Astrocyte (in vitro differentiated cells and primary cell): ENCODE data around the gene PARP8. TPM values are rescaled to one million over a fixed set of nuclear protein-coding genes. Genes with fewer than 3 reads are reported as not detected.

Experiments
- DNase-seq: peaks from one replicate; pipeline ENCODE4 v3.0.0-alpha.2; 2010; ENCODE audit warnings: low read depth
- FAIRE-seq: peaks from 2 replicates; lab custom pipeline; 2011; peaks lifted over from hg19 to GRCh38; lab: Jason Lieb, UNC
- H2AFZ ChIP-seq: 2 replicates; pipeline ENCODE4 v1.6.0; 2012; ENCODE audit warnings: low read depth, low read length, inconsistent platforms
- H3K27ac ChIP-seq: 2 replicates; pipeline ENCODE4 v1.5.1; 2011; ENCODE audit warnings: low read depth, low read length, inconsistent platforms
- H3K27me3 ChIP-seq: 2 replicates; pipeline ENCODE4 v1.6.0; 2011; ENCODE audit warnings: low read length, inconsistent platforms; ENCODE audit not compliant: insufficient read depth
- H3K36me3 ChIP-seq: 2 replicates; pipeline ENCODE4 v1.5.1; 2011; ENCODE audit warnings: low read length, inconsistent platforms; ENCODE audit not compliant: insufficient read depth
- H3K4me1 ChIP-seq: 2 replicates; pipeline ENCODE4 v1.5.1; 2011; ENCODE audit warnings: low read length, inconsistent platforms; ENCODE audit not compliant: insufficient read depth
- H3K4me2 ChIP-seq: 2 replicates; pipeline ENCODE4 v1.6.0; 2012; ENCODE audit warnings: low read length, inconsistent platforms
- H3K4me3 ChIP-seq: 2 replicates; pipeline ENCODE4 v1.5.1; 2011; ENCODE audit warnings: low read depth, mild to moderate bottlenecking, low read length, inconsistent platforms; ENCODE audit not compliant: insufficient read depth
- H3K79me2 ChIP-seq: 2 replicates; pipeline ENCODE4 v1.6.0; 2012; ENCODE audit warnings: mild to moderate bottlenecking, low read length, inconsistent platforms; ENCODE audit not compliant: insufficient read depth
- H3K9ac ChIP-seq: 2 replicates; pipeline ENCODE4 v1.6.0; 2012; ENCODE audit warnings: mild to moderate bottlenecking, low read length, inconsistent platforms
- H3K9me3 ChIP-seq: 2 replicates; pipeline ENCODE4 v1.5.1; 2012; ENCODE audit warnings: low read depth, mild to moderate bottlenecking, low read length, inconsistent platforms; ENCODE audit not compliant: insufficient read depth
- H4K20me1 ChIP-seq: 2 replicates; pipeline ENCODE4 v1.6.0; 2012; ENCODE audit warnings: low read length, inconsistent platforms; ENCODE audit not compliant: insufficient read depth
- H3K27ac Mint-ChIP-seq: one replicate; pipeline ENCODE4 v1.8.0; 2021; ENCODE audit warnings: mild to moderate bottlenecking, mixed read lengths; ENCODE audit not compliant: unreplicated experiment
- H3K27me3 Mint-ChIP-seq: one replicate; pipeline ENCODE4 v1.8.0; 2021; ENCODE audit warnings: low read depth, mixed read lengths; ENCODE audit not compliant: unreplicated experiment
- H3K36me3 Mint-ChIP-seq: one replicate; pipeline ENCODE4 v1.8.0; 2021; ENCODE audit warnings: low read depth, mixed read lengths; ENCODE audit not compliant: unreplicated experiment
- H3K4me1 Mint-ChIP-seq: one replicate; pipeline ENCODE4 v1.8.0; 2021; ENCODE audit warnings: low read depth, mixed read lengths; ENCODE audit not compliant: unreplicated experiment
- H3K4me3 Mint-ChIP-seq: one replicate; pipeline ENCODE4 v1.8.0; 2021; ENCODE audit warnings: mild to moderate bottlenecking, moderate library complexity, mixed read lengths; ENCODE audit not compliant: unreplicated experiment
- H3K9me3 Mint-ChIP-seq: one replicate; pipeline ENCODE4 v1.8.0; 2021; ENCODE audit warnings: mild to moderate bottlenecking, mixed read lengths; ENCODE audit not compliant: unreplicated experiment
- CTCF ChIP-seq: IDR thresholded peaks from 2 replicates; pipeline ENCODE4 v1.5.1; 2011; ENCODE audit warnings: low read depth, mild to moderate bottlenecking, inconsistent platforms, low read length, moderate library complexity; ENCODE audit not compliant: insufficient read depth
- EZH2 ChIP-seq: IDR thresholded peaks from 2 replicates; pipeline ENCODE4 v1.6.1; 2012; ENCODE audit warnings: mild to moderate bottlenecking, low read length, inconsistent platforms; ENCODE audit not compliant: insufficient read depth
- total RNA-seq: library from RNA; stranded (reverse); gene quantifications from 2 replicates; pipeline ENCODE4 v1.2.1, GENCODE V29; 2021

Gene PARP8
- total RNA-seq, 1 donor from 2014 or later, result 36.1 TPM

- H3K27me3 Mint-ChIP-seq, result no peaks in the 10 kb centered on the region
- H3K79me2 ChIP-seq, result no peaks in the 10 kb centered on the region
- no peak for FAIRE-seq
Measured at GRCh38 chr5:50720061-50720710, 53.7 kb downstream of the PARP8 start.

DNA sequence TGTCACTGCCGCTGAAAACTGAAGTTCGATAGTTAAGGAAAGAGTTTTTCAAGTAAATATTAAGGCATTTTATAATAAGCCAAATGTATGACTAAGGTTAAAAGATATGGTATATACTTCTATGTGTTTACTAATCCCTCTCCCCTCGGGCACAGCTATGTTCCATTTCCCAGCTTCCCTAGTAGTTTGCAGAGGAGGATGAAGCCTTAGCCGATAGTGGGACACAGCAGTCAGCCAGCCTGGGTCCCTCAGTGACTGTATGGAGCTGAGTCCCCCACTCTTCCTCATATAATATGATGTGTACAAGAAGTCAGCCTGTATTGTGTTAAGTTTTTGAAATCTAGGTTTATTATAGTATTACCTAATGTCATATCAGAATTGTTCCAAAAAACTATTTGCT, 55.8 kb downstream of the PARP8 start:
- peaks cover 11% of the 10 kb centered on the region for H4K20me1 ChIP-seq

More at GRCh38 chr5:50720061-50720710, 53.7 kb downstream of the PARP8 start:
- H2AFZ ChIP-seq, result no peak overlapping the region
- no peaks in the 10 kb centered on the region for H3K9me3 ChIP-seq
- H3K36me3 ChIP-seq, result no peaks in the 10 kb centered on the region
- no peak overlapping the region for H3K4me3 Mint-ChIP-seq
- no peak overlapping the region for H3K27ac Mint-ChIP-seq
- no peak overlapping the region for H3K4me3 ChIP-seq
- H3K4me1 Mint-ChIP-seq, result peaks cover 1% of the 10 kb centered on the region
- H3K4me1 ChIP-seq, result no peaks in the 10 kb centered on the region
- H3K4me2 ChIP-seq, result no peak overlapping the region
- TF ChIP-seq EZH2 (no peak), CTCF (no peak)
- DNase-seq, result no peak
- H3K27ac ChIP-seq, result no peak overlapping the region
- no peak overlapping the region for H3K9ac ChIP-seq
- no peaks in the 10 kb centered on the region for H3K36me3 Mint-ChIP-seq
- peaks cover 9% of the 10 kb centered on the region for H4K20me1 ChIP-seq
- H3K9me3 Mint-ChIP-seq, result no peaks in the 10 kb centered on the region
- H3K27me3 ChIP-seq, result no peaks in the 10 kb centered on the region

More for the DNA sequence above, 55.8 kb downstream of the PARP8 start:
- TF ChIP-seq CTCF (no peak), EZH2 (no peak)
- Mint-ChIP-seq H3K9me3 (no peaks in the 10 kb centered on the region), H3K27me3 (no peaks in the 10 kb centered on the region), H3K4me1 (peaks cover 14% of the 10 kb centered on the region), H3K27ac (no peak overlapping the region), H3K36me3 (no peaks in the 10 kb centered on the region), H3K4me3 (no peak overlapping the region)
- no peaks in the 10 kb centered on the region for H3K9me3 ChIP-seq
- H3K4me3 ChIP-seq, result no peak overlapping the region
- H3K4me2 ChIP-seq, result no peak overlapping the region
- H2AFZ ChIP-seq, result no peak overlapping the region
- no peaks in the 10 kb centered on the region for H3K79me2 ChIP-seq
- no peaks in the 10 kb centered on the region for H3K36me3 ChIP-seq
- H3K4me1 ChIP-seq, result no peaks in the 10 kb centered on the region
- no peaks in the 10 kb centered on the region for H3K27me3 ChIP-seq
- H3K27ac ChIP-seq, result no peak overlapping the region
- DNase-seq (no peak), FAIRE-seq (no peak)
- H3K9ac ChIP-seq, result no peak overlapping the region
